Measurements from ENCODE around the gene ERVFRD-1.

DNA sequence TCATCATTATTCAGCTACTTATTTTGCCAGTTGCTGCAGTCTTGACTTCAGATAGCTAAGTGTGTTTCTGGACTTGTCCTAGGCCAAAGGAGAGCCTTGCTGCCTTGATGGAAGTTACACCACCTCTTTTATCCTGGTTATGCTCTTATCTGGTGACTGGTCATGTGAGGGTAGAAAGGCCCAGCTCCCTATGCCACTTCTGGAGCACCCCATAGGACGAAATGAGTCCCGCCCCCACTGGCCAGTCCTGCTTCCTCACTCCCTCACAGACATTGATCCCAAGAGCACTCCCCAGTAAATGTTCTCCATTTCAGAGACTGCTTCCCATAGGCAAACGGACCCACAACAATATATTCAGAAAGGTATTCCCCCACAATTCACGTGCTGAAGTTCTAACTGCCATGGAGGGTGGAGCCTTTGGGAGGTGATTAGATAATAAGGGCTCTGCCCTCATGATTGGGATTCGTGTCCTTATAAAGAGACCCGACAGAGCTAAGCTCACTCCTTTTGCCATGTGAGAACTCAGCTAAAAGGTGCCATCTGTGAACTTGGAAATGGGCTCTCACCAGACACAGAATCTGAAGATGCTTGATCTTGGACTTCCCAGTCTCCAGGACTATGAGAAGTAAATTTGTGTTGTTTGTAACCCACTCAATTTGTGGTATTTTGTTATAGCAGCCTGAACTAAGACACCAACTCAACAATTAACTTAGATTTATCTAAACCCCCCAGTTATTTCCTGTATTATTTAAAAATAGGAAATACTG, 45.9 kb downstream of the ERVFRD-1 start:
- TF ChIP-seq, protein P1, sequence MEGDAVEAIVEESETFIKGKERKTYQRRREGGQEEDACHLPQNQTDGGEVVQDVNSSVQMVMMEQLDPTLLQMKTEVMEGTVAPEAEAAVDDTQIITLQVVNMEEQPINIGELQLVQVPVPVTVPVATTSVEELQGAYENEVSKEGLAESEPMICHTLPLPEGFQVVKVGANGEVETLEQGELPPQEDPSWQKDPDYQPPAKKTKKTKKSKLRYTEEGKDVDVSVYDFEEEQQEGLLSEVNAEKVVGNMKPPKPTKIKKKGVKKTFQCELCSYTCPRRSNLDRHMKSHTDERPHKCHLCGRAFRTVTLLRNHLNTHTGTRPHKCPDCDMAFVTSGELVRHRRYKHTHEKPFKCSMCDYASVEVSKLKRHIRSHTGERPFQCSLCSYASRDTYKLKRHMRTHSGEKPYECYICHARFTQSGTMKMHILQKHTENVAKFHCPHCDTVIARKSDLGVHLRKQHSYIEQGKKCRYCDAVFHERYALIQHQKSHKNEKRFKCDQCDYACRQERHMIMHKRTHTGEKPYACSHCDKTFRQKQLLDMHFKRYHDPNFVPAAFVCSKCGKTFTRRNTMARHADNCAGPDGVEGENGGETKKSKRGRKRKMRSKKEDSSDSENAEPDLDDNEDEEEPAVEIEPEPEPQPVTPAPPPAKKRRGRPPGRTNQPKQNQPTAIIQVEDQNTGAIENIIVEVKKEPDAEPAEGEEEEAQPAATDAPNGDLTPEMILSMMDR (IDR thresholded peaks at IDR 0.05; ENCODE audit: low read length), result no peak
- no peak for TF ChIP-seq EZH2 (optimal IDR thresholded peaks at IDR 0.05; ENCODE audit: low read depth, low read length)

All from MM.1S (cell line).